Measurements from ENCODE around the gene KCNG4. TPM values are rescaled to one million over a fixed set of nuclear protein-coding genes. Genes with fewer than 3 reads are reported as not detected.

KCNG4 gene
- total and polyA plus RNA-seq, 2 of the 8 experiments (the other 6 are each of a cell fraction or from before 2014, with no cell fraction given), result not detected

DNA sequence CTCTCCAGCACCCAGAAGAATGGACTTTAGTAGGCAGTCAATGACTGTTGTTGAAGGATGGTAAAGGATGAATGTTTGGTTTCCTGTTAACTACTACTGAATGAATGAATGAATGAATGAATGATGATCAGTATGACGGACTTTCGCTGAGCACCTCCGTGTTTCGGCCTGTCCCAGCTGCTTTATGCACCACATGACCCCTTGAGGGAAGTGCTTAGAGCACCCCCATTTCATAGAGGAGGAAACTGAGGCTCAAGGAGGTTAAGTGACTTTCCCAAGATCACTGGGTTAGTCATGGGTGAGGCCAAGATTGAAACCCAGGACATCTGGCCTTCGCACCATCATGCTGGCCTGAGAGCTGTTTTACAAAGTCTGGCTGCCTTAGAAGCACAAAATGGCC, 6.8 kb downstream of the KCNG4 start:
- Histone ChIP-seq H3K27me3 (replicated peaks in 1 of 4; ENCODE audit: control insufficient read depth in 3 of 4, extremely low read depth in 1 of 4, insufficient read depth in 3 of 4, low read length in 3 of 4) (no peaks in the 10 kb centered on the region), H3K56ac (replicated peaks; ENCODE audit: insufficient read length, low read depth, low read length) (no peak overlapping the region), H2BK120ac (replicated peaks; ENCODE audit: low read depth, low read length) (no peak overlapping the region), H3K18ac (ENCODE audit: extremely low read depth, low read length) (no peak overlapping the region), H3K23me2 (ENCODE audit: low read depth, low read length) (no peaks in the 10 kb centered on the region), H2BK20ac (ENCODE audit: low read length) (no peak overlapping the region), H3K27ac (ENCODE audit: low read depth, low read length) (no peak overlapping the region), H3K9ac (replicated peaks in 1 of 4; ENCODE audit: extremely low read depth in 1 of 4, low read depth in 3 of 4, low read length in 3 of 4) (no peak overlapping the region), H2BK15ac (ENCODE audit: low read length) (no peak overlapping the region), H3K79me1 (ENCODE audit: low read depth, low read length) (no peaks in the 10 kb centered on the region), H2BK5ac (ENCODE audit: low read depth, low read length) (no peak overlapping the region), H3K4me3 (ENCODE audit: extremely low read depth in 1 of 4, insufficient read depth in 2 of 4, low read depth in 3 of 4, low read length in 4 of 4) (no peak overlapping the region), H3K4me2 (ENCODE audit: insufficient read depth in 1 of 2, low read depth in 2 of 2, low read length in 2 of 2) (no peak overlapping the region), H2BK12ac (ENCODE audit: low read depth, low read length) (no peak overlapping the region), H3K79me2 (ENCODE audit: control insufficient read depth in 1 of 2, insufficient read depth in 2 of 2, low read length in 2 of 2) (no peaks in the 10 kb centered on the region), H4K5ac (ENCODE audit: insufficient read length, low read depth, low read length) (no peak overlapping the region), H4K91ac (replicated peaks; ENCODE audit: insufficient read length, low read length) (no peak overlapping the region), H2AK5ac (ENCODE audit: low read depth, low read length) (no peak overlapping the region; the same call in 1 of the 2 replicates), H4K8ac (ENCODE audit: extremely low read depth, insufficient read depth, low read length) (no peak overlapping the region), H2AFZ (ENCODE audit: low read length) (no peak overlapping the region), H3K23ac (ENCODE audit: insufficient read length) (no peak overlapping the region), H3K9me3 (ENCODE audit: insufficient read depth in 2 of 2, low read depth in 1 of 2, low read length in 1 of 2) (no peaks in the 10 kb centered on the region), H4K20me1 (replicated peaks in 1 of 2; ENCODE audit: control insufficient read depth in 1 of 2, insufficient read depth in 2 of 2, low read length in 2 of 2) (no peaks in the 10 kb centered on the region), H3K4me1 (replicated peaks in 1 of 4; ENCODE audit: control insufficient read depth in 3 of 4, insufficient read depth in 4 of 4, low read length in 3 of 4) (peaks cover 0 to 9% (median 5%) of the 10 kb centered on the region in 4 experiments; a peak in 6 of 7 replicates), H3K14ac (ENCODE audit: insufficient read length) (no peak overlapping the region), H3K36me3 (ENCODE audit: control insufficient read depth in 2 of 4, insufficient read depth in 4 of 4, low read length in 3 of 4) (no peaks in the 10 kb centered on the region), H3K4ac (replicated peaks; ENCODE audit: insufficient read length, low read depth, low read length) (no peak overlapping the region)
- 84% methylated on average over 5 of the region's 5 CpGs; no CpG with 5 or more reads in 1 of the 2 experiments for whole genome bisulfite sequencing, 2 experiments (ENCODE audit: extremely low coverage in 1 of 2, insufficient coverage in 1 of 2, insufficient read length in 1 of 2, insufficient replicate concordance in 2 of 2, low coverage in 1 of 2, low lambda C conversion rate in 2 of 2, missing lambda C conversion rate in 1 of 2)
- FAIRE-seq (no peak), DNase-seq (ENCODE audit: low read depth in 1 of 2, low spot score in 2 of 2) (no peak)
- CTCF ChIA-PET (ENCODE audit: partially characterized antibody), result interaction anchor here (0.6 to 1.2 kb wide), 3 partner anchors 17 to 263 kb away, joined by 3 to 4 read pairs (median 3); no protein-coding TSS in a partner anchor
- POLR2A ChIA-PET (ENCODE audit: partially characterized antibody), result interaction anchor here (0.6 kb wide), 1 partner anchor 58 kb away, joined by 3 read pairs; no protein-coding TSS in a partner anchor
- TF ChIP-seq EZH2 (IDR thresholded peaks at IDR 0.05; ENCODE audit: low read depth, low read length, severe bottlenecking) (no peak), BACH1 (IDR thresholded peaks at IDR 0.05; ENCODE audit: low read length) (no peak), KDM4A (IDR thresholded peaks at IDR 0.05; ENCODE audit: low read depth, low read length, severe bottlenecking) (no peak), NRF1 (IDR thresholded peaks at IDR 0.05; ENCODE audit: low read depth, low read length) (no peak), RAD21 (IDR thresholded peaks at IDR 0.05 in 1 of 2, conservative IDR thresholded peaks at IDR 0.05 in 1 of 2; ENCODE audit: low read depth in 2 of 2, low read length in 2 of 2) (no peak), NANOG (IDR thresholded peaks at IDR 0.05; ENCODE audit: insufficient read depth, low read depth, low read length, poor library complexity, severe bottlenecking) (no peak), CBX5 (IDR thresholded peaks at IDR 0.05; ENCODE audit: low read depth, low read length) (no peak), FOSL1 (IDR thresholded peaks at IDR 0.05; ENCODE audit: insufficient read depth, low read depth, low read length) (no peak), RFX5 (IDR thresholded peaks at IDR 0.05; ENCODE audit: borderline replicate concordance, low read depth, low read length) (no peak)
- TF ChIP-seq, protein P1, sequence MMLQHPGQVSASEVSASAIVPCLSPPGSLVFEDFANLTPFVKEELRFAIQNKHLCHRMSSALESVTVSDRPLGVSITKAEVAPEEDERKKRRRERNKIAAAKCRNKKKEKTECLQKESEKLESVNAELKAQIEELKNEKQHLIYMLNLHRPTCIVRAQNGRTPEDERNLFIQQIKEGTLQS (IDR thresholded peaks at IDR 0.05; ENCODE audit: insufficient read depth, low read depth, low read length), result no peak
- TF ChIP-seq, protein P2, sequence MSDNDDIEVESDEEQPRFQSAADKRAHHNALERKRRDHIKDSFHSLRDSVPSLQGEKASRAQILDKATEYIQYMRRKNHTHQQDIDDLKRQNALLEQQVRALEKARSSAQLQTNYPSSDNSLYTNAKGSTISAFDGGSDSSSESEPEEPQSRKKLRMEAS (IDR thresholded peaks at IDR 0.05), result no peak

Measured in H1 (cell line).